Endothelial cell of hepatic sinusoid (primary cell): ENCODE measurements around the gene DEFB124.
"Not testable (repeated sequence)": the region's sequence is repeated elsewhere in the genome, so short reads cannot be mapped to it uniquely, and the experiment has no call there.

ENCODE experiments used
- in situ Hi-C: cut with HindIII; loops from 2 replicates; pipeline ENCODE4 v1.10.0; 2017; ENCODE audit warnings: low sequenced_read_pairs

Gene DEFB124, protein sequence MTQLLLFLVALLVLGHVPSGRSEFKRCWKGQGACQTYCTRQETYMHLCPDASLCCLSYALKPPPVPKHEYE

DNA sequence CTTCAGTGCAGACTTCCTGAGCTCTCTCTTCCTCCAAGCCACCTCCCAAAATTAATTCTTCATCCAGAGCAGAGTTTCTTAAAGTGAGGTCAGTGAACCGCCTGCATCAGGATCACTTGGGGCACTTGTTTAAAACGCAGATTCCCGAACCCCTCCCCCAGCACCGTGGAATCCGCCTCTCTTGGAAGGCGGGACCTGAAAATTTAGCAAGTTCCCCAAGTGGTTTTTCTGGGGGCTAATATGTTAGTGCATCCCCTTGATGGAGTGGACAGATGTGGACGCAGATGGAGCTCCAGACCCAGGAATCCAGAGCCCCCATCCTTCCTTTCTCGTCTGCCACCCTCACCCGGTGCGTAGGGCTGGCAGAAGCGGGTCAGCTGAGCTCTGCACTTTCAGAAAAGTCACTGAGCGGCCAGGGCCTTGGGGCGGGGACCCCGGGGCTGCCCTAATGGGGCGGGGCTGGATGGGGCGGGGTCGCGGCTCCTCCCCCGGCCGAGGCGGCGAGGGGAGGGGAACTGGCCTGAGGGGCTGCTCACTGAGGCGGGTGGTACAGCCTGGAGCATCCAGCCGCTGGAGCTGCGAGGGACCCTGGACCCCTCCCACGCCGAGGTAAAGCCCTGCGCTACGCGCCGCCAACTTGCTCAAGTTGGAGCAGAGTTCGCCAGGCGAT lies at the start of gene DEFB124, which contains the start of gene REM1:
Gene DEFB124 (minus strand): TSS at position 370 of the 670 bp plus-strand sequence. CDS start 2,114 bp downstream, outside the sequence.
Gene REM1 (plus strand): TSS at position 531 of the 670 bp plus-strand sequence. CDS start 1,158 bp downstream, outside the sequence.
- in situ Hi-C loops: no loop called here

DNA sequence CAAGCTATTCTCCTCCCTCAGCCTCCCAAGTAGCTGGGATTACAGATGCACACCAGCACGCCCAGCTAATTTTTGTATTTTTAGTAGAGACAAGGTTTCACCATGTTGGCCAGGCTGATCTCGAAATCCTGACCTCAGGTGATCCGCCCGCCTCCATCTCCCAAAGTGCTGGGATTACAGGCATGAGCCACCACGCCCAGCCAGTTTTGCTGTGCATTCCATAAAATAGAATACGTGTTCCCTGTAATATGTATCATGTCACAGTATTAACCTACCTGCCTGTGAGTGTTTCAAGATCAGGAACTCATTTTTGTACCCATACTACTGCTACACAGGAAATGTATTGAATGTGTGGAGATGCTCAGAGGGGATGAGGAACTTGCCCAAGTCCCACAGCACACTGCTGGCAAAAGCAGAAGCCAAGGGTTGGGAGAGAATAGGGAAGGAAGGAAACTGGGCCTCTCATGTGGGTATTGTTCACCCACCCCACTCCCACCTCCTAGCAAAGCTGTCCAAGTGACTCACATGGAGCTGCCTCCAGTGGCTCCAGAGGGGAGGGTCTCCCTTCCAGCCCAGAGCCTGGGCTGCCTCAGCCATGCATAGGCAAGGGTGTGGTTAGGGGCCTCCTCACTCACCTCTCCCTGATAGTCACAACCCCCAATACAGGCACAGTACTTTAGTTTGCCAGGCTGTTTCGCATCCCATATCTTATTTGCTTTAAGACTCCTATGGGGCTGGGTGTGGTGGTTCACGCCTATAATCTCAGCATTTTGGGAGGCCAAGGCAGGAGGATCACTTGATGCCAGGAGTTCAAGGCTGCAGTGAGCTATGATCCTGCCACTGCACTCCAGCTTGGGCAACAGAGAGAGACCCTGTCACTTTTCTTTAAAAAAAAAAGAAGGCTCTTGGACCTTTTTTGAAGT lies 48.7 kb upstream of the DEFB124 start:
- in situ Hi-C loops: no loop called here

DNA sequence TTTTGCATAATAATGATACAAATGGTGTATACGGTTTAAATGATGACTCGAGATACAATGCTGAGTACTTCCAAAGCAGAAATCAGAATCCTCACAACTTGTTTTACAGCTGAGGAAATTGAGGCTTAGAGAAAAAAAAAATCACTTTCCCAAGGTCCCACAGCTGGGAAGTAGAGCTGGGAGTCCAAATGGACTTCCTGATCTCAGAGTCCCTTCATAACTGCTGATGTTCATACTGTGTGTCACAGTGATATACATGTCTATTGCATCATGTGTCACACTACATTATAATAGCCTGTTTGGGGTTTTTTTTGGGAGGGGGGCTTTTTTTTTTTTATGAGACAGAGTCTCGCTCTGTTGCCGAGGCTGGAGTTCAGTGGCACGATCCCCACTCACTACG lies 47.8 kb upstream of the DEFB124 start:
- in situ Hi-C loops: no loop called here

DNA sequence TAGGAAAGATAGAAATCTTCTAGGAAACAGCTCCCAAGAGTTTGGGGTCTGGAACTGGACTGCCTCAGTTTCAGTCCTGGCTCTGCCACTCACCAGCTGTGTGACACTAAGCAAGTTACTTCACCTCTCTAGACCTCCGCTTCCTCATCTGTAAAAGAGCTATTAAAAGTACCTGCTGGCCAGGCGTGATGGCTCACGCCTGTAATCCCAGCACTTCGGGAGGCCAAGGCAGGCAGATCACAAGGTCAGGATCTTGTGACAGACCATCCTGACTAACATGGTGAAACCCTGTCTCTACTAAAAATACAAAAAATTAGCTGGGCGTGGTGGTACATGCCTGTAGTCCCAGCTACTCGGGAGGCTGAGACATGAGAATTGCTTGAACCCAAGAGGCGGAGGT lies 46.3 kb upstream of the DEFB124 start:
- in situ Hi-C loops: not testable (repeated sequence)

DNA sequence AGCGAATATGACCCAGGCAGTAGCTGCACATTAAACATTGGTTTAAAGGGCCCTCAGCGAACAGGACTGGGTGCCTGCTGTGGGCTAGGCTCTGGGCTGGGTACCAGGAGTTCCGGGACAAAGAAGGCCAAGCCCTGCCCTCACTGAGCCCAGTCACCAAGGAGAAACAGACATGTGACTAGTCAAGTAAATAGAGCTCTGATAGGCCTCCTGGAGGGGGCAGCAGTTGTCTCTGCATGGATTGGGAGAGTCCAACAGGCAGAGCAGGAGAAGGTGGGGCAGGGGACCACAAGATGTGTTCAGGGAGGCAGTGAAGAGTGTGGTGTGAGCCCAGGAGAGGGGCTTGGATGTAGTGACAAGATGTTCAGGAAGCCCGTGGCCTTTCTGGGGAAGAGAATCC lies 42.4 kb upstream of the DEFB124 start:
- in situ Hi-C loops: loop anchor here (10.0 kb wide), 1 partner anchor 53 kb away; no protein-coding TSS in a partner anchor

DNA sequence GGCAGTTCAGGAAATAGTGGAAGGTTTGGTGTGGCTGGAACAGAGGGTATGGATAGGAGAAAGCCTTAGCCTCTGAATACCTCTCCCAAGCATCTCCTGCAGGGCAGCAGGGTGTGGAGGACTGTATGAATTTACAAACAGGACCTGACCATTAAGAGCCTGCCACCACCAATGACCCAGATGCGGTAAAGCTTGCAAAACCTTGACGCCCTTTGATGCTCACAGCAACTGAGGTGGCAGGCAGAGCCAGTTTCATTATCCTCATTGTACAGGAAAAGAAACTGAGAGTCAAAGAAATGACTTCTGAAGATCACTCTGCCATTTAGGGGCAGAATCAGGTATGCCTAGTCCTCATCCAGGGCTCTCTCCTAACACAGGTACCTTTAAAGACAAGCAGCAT lies 41.7 kb upstream of the DEFB124 start:
- in situ Hi-C loops: loop anchor here (10.0 kb wide), 1 partner anchor 52 kb away; no protein-coding TSS in a partner anchor

DNA sequence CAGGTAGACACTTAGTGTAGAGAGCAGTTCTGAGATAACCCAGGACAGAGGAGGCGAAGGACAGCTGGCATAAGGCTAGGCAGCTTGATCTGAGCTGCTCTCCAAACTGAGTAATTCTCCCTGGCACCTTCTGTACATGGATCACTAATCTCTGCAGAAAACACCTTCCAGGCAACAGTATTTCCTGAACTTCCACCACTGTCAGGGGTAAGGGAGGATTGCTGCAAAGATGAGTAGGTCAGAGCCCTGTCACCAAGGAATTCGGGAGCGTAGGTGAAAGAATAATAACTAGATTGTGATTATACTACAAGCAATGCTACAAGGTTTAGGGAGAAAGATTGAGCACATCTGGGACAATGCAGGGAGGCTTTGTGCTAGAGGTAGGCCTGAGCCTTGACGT lies 41.2 kb upstream of the DEFB124 start:
- in situ Hi-C loops: loop anchor here (10.0 kb wide), 1 partner anchor 51 kb away; no protein-coding TSS in a partner anchor

DNA sequence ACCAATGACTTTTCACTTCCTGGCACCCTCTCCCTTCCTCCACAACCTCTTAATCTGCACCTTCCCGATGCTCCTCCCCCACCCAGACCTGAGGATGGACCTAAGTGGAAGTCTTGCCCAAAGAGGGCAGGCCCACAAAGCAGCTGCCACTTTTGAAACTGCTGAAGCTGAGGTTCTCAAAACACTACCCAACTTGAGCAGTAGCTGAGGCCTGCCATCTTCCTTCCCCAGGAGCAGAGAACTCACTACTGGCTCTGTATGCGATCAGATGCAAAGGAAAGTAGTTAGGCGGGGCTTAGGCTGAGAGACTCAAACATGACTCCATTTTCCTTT lies 40.8 kb upstream of the DEFB124 start:
- in situ Hi-C loops: loop anchor here (10.0 kb wide), 1 partner anchor 51 kb away; no protein-coding TSS in a partner anchor

DNA sequence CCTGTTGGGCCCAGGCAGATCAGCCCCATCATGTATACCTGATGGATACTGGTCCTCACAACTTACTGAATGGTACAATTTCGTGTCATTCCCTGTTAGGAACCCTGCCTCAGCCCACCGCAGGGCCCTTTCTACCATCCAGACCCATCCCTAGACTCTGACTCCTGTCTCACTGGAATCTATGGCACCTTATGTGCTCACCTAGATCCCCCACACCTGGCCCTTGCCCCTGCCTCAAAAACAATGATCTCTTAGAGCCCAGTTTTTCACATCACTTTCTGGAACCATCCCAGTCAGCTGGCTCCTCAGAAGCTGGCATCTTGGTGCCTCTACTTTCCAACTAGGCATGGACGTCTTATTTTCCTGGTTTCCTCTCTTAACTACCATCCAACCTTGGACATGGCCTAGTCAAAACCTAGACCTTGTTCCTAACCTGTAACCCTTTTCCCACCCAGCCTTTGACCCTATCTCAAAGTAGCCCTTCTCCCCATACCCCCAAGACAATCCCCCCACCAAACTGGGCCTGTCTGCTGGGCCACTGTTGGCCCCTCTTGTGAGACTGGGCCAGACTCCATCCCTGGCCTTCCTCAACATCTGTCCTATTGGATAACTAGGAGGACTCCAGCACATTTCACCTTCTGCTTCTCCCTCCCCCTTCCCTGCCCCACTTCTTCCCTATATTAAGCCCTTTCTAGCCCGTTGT lies 40.3 kb upstream of the DEFB124 start:
- in situ Hi-C loops: loop anchor here (10.0 kb wide), 1 partner anchor 50 kb away; no protein-coding TSS in a partner anchor

DNA sequence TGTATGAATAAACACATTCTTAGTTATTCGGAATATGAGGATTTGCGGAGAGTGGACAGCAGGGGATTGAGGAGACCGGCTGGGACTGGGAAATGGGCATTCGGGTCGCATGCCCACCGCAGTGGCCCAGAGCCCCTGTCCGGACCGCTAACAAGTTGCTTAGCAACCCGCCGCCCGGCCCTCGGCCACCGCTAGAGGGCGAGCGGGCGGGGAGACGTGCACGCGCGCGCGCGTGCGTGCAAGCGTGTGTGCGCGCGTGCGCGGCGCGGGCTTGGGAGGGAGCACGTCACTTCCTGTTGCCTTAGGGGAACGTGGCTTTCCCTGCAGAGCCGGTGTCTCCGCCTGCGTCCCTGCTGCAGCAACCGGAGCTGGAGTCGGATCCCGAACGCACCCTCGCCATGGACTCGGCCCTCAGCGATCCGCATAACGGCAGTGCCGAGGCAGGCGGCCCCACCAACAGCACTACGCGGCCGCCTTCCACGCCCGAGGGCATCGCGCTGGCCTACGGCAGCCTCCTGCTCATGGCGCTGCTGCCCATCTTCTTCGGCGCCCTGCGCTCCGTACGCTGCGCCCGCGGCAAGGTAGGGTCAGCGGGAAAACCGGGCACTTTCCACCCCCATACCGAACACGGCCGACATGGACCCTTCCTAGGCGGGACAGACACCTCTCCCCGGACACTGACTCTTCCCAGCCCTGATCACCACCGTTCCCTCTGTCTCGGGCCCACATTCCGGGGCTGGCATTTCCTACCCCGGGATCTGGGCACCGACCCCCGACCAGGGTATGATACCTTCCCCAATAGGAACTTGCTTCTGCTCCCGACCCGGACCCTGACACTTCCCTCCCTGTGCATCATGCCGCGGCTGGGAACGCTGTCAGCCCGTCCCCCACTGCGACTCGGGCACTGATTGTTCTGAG lies 39.5 kb upstream of the DEFB124 start, which contains the start of gene HM13:
Gene HM13 (plus strand): TSS at position 289 of the 918 bp plus-strand sequence. CDS start 110 bp downstream, at position 399.
- in situ Hi-C loops: loop anchor here (10.0 kb wide), 1 partner anchor 50 kb away; no protein-coding TSS in a partner anchor

DNA sequence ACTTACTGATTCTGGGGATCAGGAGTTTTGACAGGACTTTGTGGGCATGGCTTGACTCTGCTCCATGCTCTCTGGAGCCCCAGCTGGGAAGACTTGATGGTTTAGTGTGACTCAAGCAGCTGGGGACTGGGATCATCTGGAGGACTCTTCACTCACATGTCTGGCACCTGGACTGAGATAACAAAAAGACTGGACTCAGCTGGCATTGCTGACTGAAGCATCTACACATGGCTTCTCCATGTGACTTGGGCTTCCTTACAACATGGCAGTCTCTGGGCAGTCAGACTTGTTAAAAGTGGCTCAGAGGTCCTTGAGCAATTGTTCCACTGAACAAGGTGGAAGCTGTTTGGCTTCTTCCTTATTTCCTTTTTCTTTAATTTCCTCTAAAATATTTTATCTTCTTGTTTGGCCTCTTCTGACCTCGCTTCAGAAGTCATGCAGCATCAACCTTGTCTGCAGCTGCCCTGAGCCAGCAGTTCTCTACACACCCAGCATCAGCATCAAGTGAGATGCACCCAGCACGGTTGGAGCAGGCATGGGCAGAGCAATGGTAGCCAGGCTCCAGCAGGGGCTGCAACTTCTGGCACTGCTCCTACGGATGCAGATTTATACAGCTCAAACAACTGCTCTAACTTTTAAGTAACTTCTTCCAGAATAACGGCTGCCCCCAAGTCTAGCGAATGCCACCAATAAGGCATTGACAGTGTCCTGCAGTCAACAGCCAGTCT lies 33.8 kb upstream of the DEFB124 start:
- in situ Hi-C loops: no loop called here

DNA sequence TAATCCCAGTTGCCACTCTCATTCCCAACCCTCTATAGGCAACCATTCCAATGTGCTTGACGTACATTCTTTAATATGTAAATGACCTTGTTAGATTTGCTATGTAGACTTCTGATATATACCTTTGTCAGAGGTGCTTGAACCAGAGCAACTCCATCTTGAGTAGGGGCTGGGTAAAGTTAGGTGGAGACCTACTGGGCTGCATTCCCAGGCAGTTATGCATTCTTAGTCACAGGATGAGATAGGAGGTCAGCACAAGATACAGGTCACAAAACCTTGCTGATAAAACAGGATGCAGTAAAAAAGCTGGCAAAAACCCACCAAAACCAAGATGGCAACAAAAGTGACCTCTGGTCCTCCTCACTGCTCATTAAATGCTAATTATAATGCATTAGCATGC lies 31.0 kb upstream of the DEFB124 start:
- in situ Hi-C loops: no loop called here

DNA sequence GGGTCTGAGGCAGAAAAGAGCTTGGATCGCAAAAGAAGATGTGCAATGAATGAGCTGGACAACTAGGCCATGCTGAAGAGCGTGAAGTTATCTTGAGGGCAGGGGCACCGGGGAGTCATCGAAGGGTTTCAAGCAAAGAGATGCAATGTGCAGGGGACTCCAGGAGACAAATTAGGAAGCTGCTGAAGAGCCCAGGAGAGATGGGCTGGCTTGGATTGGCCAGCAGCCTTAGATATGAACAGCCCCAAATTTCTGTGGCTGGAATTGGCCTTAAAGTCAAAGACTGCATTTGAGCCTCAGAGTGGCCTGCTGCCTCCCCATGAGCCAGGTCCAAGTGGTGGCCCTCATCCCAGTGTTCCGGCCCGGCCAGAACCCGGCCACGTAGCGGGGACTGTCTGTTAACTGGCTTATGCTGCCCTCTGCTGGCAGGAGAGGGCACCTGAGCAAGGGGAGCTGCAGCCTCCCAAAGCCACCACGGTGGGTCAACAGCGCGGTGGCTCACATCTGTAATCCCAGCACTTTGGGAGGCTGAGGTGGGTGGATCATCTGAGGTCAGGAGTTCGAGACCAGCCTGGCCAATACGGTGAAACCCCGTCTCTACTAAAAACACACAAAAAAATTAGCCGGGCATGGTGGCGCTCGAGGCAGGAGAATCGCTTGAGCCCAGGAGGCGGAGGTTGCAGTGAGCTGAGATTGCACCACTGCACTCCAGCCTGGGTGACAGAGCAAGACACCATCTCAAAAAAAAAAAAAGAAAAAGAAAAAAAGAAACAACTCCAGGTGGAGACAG lies 28.2 kb upstream of the DEFB124 start:
- in situ Hi-C loops: not testable (repeated sequence)

DNA sequence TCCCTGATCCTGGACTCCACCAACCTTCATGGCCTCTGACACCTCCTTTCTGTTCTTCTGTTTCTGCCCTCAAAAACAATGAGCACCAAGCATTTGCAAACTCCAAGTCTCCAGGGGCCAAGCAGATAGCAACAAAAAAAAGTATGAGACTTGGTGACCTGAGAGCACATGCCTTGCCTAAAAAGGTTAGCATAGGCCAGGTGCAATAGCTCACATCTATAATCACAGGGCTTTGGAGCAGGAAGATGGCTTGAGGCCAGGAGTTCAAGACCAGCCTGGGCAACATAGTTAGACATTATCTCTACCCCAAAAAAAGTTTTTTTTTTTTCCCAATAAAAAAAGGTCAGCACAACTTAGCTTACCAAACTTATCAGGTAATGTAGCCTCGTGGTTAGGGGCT lies 25.6 kb upstream of the DEFB124 start:
- in situ Hi-C loops: no loop called here

DNA sequence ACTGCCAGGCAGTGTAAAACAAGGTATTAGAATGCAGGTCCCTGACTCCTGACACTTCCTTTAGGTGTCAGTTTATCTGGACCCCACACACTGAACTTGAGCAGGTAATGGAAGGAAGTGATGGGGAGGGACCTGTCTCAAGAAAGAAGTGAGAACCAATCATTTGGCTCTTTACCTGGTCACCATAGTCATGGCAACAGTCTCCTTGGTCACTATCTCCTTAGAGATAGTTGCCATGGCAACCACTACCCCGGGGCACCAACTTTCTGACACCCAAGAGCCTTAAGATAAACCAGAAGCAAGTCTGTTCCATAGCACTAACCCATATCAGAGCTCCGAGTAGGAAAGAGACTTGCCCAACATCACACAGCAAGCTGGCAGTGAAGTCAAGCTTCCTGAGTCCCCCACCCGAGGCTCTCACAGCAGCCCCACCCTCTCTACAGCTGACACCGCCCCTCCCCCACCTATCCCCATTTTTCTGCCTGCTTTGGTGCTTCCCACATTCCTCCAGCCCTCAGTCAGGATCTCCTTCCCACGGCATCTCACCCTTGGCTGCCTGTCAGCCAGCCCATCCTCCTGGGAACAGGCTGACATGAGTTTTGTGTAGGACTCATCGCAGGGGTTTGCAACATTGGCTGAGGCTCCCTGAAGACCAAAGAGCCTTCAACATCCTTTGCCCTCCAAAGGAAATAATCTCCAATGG lies 23.1 kb upstream of the DEFB124 start:
- in situ Hi-C loops: loop anchor here (5.0 kb wide), 1 partner anchor 76 kb away; no protein-coding TSS in a partner anchor

DNA sequence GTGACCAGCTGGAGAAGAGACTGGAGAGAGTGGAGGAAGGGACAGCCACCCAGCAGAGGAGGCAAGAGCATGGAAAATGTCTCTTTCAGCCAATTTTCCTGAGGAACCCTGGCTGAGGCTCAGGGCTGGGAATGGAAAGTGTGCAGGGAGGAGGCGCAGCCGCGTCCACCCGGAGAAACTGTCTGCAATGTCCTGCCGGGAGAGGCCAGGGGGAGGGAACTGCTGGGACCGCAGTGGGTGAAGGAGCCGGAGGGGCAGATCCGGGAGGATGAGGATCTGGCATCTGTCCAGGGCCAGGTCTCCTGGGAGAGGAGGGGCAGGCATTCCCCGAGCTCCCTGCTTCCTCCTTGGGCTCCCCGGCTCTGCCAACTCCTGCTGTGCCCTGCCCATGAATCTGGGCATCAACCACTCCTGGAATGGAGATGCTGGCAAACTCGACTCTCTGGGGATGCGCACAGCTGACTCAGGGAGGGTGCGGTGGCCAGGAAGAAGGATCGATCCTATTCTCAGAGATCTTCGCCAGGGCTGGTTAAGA lies 21.9 kb upstream of the DEFB124 start:
- in situ Hi-C loops: loop anchor here (5.0 kb wide), 1 partner anchor 75 kb away; no protein-coding TSS in a partner anchor

DNA sequence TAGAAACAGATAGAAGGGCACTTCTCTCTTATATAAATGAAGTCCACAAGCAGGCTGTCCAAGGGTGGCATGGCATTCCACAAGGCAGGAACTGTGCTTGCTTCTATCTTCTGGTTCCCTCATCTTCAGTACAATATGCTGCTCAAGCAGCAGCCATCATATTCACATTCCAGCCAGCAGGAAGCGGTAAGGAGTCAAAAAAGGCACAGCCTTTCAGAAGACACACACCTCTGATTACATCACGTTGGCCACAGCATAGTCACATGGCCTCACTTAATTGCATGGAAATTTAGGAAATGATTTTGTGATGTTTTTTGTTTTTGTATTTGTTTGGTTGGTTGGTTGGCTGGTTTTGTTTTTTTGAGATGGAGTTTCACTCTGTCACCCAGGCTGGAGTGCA lies 19.2 kb upstream of the DEFB124 start:
- in situ Hi-C loops: no loop called here
